Osteoblast (primary cell): ENCODE measurements around the gene UBD. TPM values are rescaled to one million over a fixed set of nuclear protein-coding genes. Genes with fewer than 3 reads are reported as not detected.

Experiments used
- DNase-seq: peaks from one replicate; pipeline ENCODE4 v3.0.0; 2011; ENCODE audit warnings: low spot score, mixed read lengths; ENCODE audit not compliant: insufficient read length; ENCODE audit errors: missing footprints
- H2AFZ ChIP-seq: 2 replicates; pipeline ENCODE4 v1.6.0; 2011; ENCODE audit warnings: mild to moderate bottlenecking, low read length
- H3K27ac ChIP-seq: 2 replicates; pipeline ENCODE4 v1.5.1; 2011; ENCODE audit warnings: mild to moderate bottlenecking, low read depth, low read length, moderate library complexity
- H3K27me3 ChIP-seq: 2 replicates; pipeline ENCODE4 v1.6.0; 2012; ENCODE audit warnings: mild to moderate bottlenecking, control low read depth, inconsistent platforms, low read length, moderate library complexity; ENCODE audit not compliant: insufficient read depth
- H3K36me3 ChIP-seq: 2 replicates; pipeline ENCODE4 v1.5.1; 2011; ENCODE audit warnings: mild to moderate bottlenecking, low read length, control low read depth, moderate library complexity; ENCODE audit not compliant: insufficient read depth
- H3K4me1 ChIP-seq: 2 replicates; pipeline ENCODE4 v1.5.1; 2011; ENCODE audit warnings: mild to moderate bottlenecking, low read length, control low read depth, moderate library complexity; ENCODE audit not compliant: insufficient read depth
- H3K4me2 ChIP-seq: 2 replicates; pipeline ENCODE4 v1.6.0; 2011; ENCODE audit warnings: mild to moderate bottlenecking, low read length; ENCODE audit not compliant: insufficient read depth
- H3K4me3 ChIP-seq: fragments of 200-600 bp; sonication (generic); 3 replicates; pipeline ENCODE4 v1.5.1; 2012; ENCODE audit warnings: mild to moderate bottlenecking, low read length, inconsistent platforms; ENCODE audit not compliant: insufficient read depth
- H3K79me2 ChIP-seq: 2 replicates; pipeline ENCODE4 v1.6.0; 2012; ENCODE audit warnings: mild to moderate bottlenecking, low read length, control low read depth, inconsistent platforms; ENCODE audit not compliant: insufficient read depth
- H3K9me3 ChIP-seq: 2 replicates; pipeline ENCODE4 v1.5.1; 2011; ENCODE audit warnings: low read depth, low read length, control low read depth
- H4K20me1 ChIP-seq: 2 replicates; pipeline ENCODE4 v1.6.0; 2012; ENCODE audit warnings: mild to moderate bottlenecking, low read length, control low read depth; ENCODE audit not compliant: insufficient read depth
- CTCF ChIP-seq: IDR thresholded peaks from 2 replicates; pipeline ENCODE4 v1.5.1; 2011; ENCODE audit warnings: mild to moderate bottlenecking, low read depth, low read length, moderate library complexity; ENCODE audit errors: extremely low read depth
- total RNA-seq: library from RNA; depleted of rRNA; stranded (reverse); fragments of >200 nt; gene quantifications from 2 replicates; pipeline ENCODE4 v1.2.3, GENCODE V29; 2012

Gene UBD
- total RNA-seq, 1 donor, result not detected

- H3K9me3 ChIP-seq, result no peaks in the 10 kb centered on the region
- no peaks in the 10 kb centered on the region for H3K27me3 ChIP-seq
- no peak for DNase-seq
- H2AFZ ChIP-seq, result no peak overlapping the region
- H3K27ac ChIP-seq, result no peak overlapping the region
- no peak overlapping the region for H3K4me3 ChIP-seq
- TF ChIP-seq CTCF, result peak; percentile 16
- no peaks in the 10 kb centered on the region for H3K4me1 ChIP-seq
- H3K36me3 ChIP-seq, result peaks cover 33% of the 10 kb centered on the region
- H3K4me2 ChIP-seq, result no peak overlapping the region
- no peaks in the 10 kb centered on the region for H3K79me2 ChIP-seq
- no peaks in the 10 kb centered on the region for H4K20me1 ChIP-seq
Measured at GRCh38 chr6:29602564-29603361, 43.2 kb upstream of the UBD start.

GRCh38 chr6:29598172-29598747, 38.7 kb upstream of the UBD start:
- Histone ChIP-seq H2AFZ (no peak overlapping the region), H3K4me1 (no peaks in the 10 kb centered on the region), H3K9me3 (no peaks in the 10 kb centered on the region), H4K20me1 (no peaks in the 10 kb centered on the region), H3K27me3 (no peaks in the 10 kb centered on the region), H3K4me2 (no peak overlapping the region), H3K79me2 (no peaks in the 10 kb centered on the region), H3K36me3 (peaks cover 3% of the 10 kb centered on the region), H3K4me3 (no peak overlapping the region), H3K27ac (no peak overlapping the region)
- TF ChIP-seq CTCF, result no peak
- no peak for DNase-seq

GRCh38 chr6:29597184-29597583, 37.7 kb upstream of the UBD start:
- Histone ChIP-seq H4K20me1 (no peaks in the 10 kb centered on the region), H3K36me3 (no peaks in the 10 kb centered on the region), H2AFZ (no peak overlapping the region), H3K9me3 (no peaks in the 10 kb centered on the region), H3K4me2 (no peak overlapping the region), H3K27me3 (peaks cover 1% of the 10 kb centered on the region), H3K4me3 (no peak overlapping the region), H3K79me2 (no peaks in the 10 kb centered on the region), H3K4me1 (no peaks in the 10 kb centered on the region), H3K27ac (no peak overlapping the region)
- no peak for TF ChIP-seq CTCF
- no peak for DNase-seq

GRCh38 chr6:29596381-29596900, 36.9 kb upstream of the UBD start:
- H4K20me1 ChIP-seq, result no peaks in the 10 kb centered on the region
- no peak overlapping the region for H2AFZ ChIP-seq
- no peak overlapping the region for H3K27ac ChIP-seq
- H3K27me3 ChIP-seq, result peaks cover 5% of the 10 kb centered on the region
- H3K4me1 ChIP-seq, result no peaks in the 10 kb centered on the region
- no peaks in the 10 kb centered on the region for H3K9me3 ChIP-seq
- TF ChIP-seq CTCF, result no peak
- no peak for DNase-seq
- no peaks in the 10 kb centered on the region for H3K79me2 ChIP-seq
- H3K4me3 ChIP-seq, result no peak overlapping the region
- H3K4me2 ChIP-seq, result no peak overlapping the region
- no peaks in the 10 kb centered on the region for H3K36me3 ChIP-seq
